Thyroid gland (tissue), 4 donors: ENCODE results near the gene FNDC3B.

Source experiments
- CTCF ChIP-seq, 6 experiments: fragments of 200-600 bp in 3 of 6; fragments of 450-650 bp in 3 of 6; sonication (generic) in 3 of 6; IDR thresholded peaks; one replicate each; pipeline ENCODE4 v1.5.1; 2016 to 2019; ENCODE audit warnings: antibody characterized with exemption in 6 of 6, mild to moderate bottlenecking in 2 of 6, inconsistent platforms in 1 of 6, moderate library complexity in 1 of 6
- POLR2A ChIP-seq, 2 donors: fragments of 450-650 bp; IDR thresholded peaks; one replicate each; pipeline ENCODE4 v1.6.1; 2017; ENCODE audit warnings: antibody characterized with exemption in 2 of 2, mild to moderate bottlenecking in 2 of 2, moderate library complexity in 1 of 2

- TF ChIP-seq CTCF (IDR thresholded peaks at IDR 0.05) = no peak
- TF ChIP-seq POLR2A (IDR thresholded peaks at IDR 0.05) = no peak
These were observed 340.0 kb downstream of the FNDC3B start for GRCh38 chr3:172379372-172379771.
